Cardiac atrium fibroblast (primary cell): ENCODE results near the gene PTPRN. TPM values are rescaled to one million over a fixed set of nuclear protein-coding genes. Genes with fewer than 3 reads are reported as not detected.

Source experiments
- total RNA-seq: library from RNA; depleted of rRNA; stranded (reverse); fragments of >200 nt; gene quantifications from 2 replicates; pipeline ENCODE4 v1.2.3, GENCODE V29; 2015

PTPRN gene
- total RNA-seq = 0.36 and 1.9 TPM in 2 replicates

DNA sequence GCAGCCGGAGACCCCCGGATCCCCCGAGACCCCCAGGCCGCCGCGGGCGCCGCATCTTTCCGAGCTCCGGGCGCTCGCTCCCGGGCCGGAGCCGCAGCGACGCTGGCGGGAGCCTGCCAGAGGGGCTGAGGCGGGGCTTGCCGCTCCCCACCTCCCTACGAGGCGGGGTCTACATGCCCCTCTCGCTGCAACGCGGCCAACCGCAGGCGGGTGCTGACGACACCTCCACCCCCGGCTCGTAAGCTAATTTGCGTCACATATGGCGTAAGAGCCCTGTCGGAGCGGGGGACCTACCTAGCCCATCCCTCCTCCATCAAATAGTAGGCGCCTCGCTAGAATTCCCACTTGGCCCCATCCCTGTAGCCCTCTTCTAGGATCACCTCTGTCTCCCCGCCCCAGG, at the start of gene PTPRN:
PTPRN (minus strand) TSS at position 124 of the 400 bp plus-strand sequence; CDS start at position 55, 69 bp downstream.

DNA sequence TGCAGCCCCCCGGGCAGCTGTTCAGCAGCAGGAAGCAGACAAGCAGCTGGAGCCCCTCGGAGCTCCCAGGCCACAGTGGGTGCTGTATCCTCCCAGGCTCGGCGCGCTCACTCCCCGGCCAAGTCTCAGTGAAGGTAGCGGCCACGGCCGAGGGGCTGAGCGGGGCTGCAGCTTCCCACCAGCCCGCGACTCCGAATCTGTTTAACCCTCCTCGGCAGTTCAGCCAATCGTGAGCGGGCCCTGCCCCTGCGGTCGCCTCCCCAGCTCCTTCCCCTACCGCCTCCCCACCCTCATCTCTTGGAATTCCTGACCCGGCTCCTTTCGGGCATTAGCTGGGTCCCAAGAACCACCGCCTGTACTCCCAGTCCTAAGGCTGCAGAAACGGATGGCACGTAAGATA, 23.3 kb upstream of the PTPRN start, which contains the start of gene RESP18:
RESP18 (minus strand) TSS at position 203 of the 400 bp plus-strand sequence.

DNA sequence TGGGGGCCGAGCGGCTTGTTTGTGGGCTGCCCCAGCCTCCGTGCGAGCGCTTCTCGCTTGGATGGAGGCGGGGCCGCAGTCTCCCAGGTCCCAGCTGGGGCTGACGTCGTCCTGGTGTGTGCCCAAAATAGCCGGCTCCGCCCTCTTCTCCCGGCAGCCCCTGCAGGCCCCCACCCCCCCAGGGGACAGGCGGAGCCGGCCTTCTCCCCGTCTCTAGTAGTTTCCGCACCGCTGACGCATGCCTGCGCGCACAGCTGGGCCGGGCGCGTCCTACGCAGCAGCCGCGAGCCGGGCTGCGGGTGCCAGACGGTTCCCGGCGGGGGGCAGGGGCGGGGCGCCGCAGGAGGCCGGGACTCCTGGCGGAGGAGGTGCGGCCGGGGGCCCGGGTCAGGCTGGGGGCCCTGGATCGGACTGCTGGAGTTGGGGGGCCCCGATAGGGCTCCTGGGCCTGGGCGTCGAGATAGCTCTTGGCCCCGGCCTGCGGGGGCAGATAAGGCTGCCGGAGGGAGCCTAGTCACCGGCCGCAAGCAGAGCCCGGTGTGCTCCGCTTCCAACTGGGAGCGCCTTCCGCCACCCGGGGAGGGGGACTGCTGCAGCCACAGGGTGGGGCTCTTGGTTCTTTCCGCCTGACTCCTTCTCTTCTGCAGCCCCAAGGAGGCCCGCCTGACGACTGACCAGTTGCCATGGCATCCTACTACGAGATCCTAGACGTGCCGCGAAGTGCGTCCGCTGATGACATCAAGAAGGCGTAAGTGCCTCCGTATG, 29.9 kb downstream of the PTPRN start, which contains the start of gene DNAJB2:
DNAJB2 (plus strand) TSS at position 216 of the 765 bp plus-strand sequence; CDS start at position 684, 468 bp downstream.

DNA sequence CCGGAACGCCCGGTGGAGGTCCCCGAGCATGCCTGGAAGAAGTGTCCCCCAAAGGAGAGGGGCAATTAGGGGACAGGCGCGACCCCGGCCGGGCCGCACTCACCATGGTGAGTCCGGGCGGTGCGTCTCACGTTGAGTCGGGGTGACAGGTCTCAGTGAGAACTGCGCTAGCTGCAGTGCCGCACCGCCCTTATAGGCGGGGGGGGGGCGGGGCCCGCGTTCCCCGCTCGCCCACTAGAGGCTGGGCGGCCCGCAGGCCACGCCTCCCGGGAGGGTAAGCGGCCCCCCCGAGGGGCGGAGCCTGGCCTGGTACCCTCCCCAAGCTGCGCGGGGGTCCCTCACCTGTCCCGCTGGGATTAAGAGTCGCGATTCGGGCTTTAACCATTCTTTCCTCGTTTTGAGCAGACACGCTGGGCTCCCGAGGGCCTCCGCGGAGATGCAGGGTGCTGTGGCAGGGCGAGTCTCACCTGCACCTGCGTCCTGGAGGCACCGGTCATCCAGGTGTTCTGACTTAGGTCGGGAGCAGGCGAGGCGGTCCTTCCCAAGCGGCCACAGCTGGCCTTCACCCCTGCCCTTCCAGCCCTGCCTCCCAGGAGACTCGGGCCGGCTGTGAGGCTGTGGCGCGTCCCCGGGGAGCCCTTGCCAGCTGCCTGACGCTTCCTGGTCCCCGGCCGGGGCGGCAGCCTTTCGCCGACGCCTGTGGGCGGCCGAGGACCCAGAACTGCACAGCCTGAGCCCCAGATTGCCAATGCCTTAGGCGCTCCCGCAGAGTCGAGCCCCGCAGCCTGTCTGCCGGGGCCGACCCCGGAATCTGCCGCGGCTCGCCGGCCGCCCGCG, 55.2 kb downstream of the PTPRN start, which contains the start of gene TUBA4A:
TUBA4A (minus strand) TSS at position 166 of the 837 bp plus-strand sequence; CDS start at position 106, 60 bp downstream.

DNA sequence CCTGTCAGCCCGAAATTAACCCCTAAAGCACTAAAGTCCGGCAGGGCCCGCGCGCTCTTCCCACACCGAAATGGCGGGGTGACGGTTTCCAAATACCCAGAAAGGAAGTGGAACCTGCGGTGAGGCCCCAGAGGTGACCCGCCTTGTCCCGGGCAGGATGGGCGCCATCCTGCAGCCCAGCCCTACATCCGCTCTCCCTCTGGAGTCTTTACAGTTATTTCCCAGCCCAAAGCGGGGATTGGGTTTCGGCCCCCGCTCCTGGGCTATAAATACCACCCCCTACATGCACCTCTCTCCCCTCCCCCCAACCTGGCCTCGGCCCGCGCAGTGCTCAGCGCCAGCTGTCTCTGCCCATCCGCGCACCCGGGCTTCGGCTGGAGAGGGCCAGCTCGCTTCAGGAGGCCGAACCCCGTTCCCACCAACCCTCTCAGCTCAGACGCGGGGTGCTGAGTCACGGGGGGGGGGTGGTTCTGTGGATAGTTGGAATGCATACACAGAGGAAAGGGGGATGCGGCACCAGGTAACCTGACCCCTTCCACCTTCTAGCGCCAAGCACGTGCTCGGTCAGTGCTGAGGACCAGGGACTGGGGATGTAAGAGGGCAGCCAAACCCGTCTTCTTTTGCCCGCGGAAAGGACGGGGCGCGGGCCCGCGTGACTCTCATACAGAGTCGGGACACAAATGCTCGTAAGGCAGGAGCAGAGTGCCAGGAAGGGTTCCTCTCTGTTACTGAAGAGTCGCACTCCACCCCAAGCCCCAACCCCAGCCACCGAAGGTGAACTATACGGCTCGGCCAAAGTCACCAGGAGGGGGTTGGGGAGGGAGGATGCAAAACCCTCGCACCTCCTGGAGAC, 56.1 kb downstream of the PTPRN start, which contains the start of gene TUBA4B:
TUBA4B (plus strand) TSS at position 344 of the 853 bp plus-strand sequence; CDS start at position 509, 165 bp downstream.

DNA sequence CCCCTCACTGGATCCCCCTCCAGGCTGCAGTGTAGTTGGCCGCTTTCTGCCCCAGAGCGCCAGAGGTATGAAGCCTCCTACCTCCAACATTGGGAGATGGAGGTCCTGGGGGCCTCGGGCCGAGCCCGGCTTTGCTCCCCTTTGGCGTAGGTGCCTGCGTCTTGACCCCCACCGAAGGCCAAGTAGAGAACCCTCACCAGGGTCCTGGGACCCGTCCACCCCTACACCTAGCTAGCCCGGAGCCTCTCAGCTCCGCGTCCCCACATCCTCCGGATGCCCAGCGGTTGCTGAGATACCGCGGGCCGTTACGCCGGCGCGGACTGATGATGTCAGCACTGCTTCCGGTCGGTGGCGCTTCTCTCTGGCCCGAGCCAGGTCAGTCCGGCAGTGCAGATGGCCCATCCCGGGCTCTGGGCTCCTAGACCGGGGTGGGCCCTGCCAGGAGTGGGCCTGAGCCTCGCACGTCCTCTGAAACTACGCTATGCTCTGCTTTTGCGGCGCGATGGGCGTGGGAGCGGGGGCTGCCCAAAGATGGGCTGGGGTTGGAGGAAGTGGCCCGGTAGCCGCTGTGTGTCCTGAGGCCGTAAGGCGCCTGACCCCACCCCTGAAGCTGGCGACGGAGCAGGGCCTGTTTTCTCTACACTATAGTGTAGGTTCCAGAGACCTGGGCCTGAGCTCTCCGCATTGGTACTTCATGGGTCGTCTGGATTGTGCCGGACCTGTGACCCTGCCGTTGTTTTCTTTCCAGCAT, 63.9 kb downstream of the PTPRN start, which contains the start of the genes GLB1L and STK16:
GLB1L (minus strand) TSS at position 297 of the 751 bp plus-strand sequence. CDS start 1,871 bp downstream, outside the sequence.
STK16 (plus strand) TSS at position 332 of the 751 bp plus-strand sequence. CDS start 521 bp downstream, outside the sequence.

Other genes starting within 250 kb of the PTPRN start
- gene IHH, start 248.5 kb downstream of the PTPRN start, total RNA-seq = under 0.01 TPM in 1 of 2 replicates, not detected in the other
- 13.5 and 21.2 TPM in 2 replicates for gene NHEJ1, start 148.6 kb downstream of the PTPRN start, total RNA-seq
- gene SLC23A3, start 139.4 kb downstream of the PTPRN start, total RNA-seq = 0.16 TPM in 1 of 2 replicates, not detected in the other
- gene CNPPD1, start 132.5 kb downstream of the PTPRN start, total RNA-seq = 16.1 and 32.9 TPM in 2 replicates
- 49.9 and 67.9 TPM in 2 replicates for gene RETREG2, start 131.1 kb downstream of the PTPRN start, total RNA-seq
- 17.0 and 32.6 TPM in 2 replicates for gene ZFAND2B, start 102.6 kb downstream of the PTPRN start, total RNA-seq
- gene ABCB6, start 90.4 kb downstream of the PTPRN start, total RNA-seq = 39.9 and 46.0 TPM in 2 replicates
- 57.6 and 109 TPM in 2 replicates for gene ATG9A, start 79.8 kb downstream of the PTPRN start, total RNA-seq
- gene ANKZF1, start 79.6 kb downstream of the PTPRN start, total RNA-seq = 45.8 and 58.7 TPM in 2 replicates
- 4.7 and 14.8 TPM in 2 replicates for gene GLB1L, start 64.0 kb downstream of the PTPRN start, total RNA-seq
- 11.2 and 17.3 TPM in 2 replicates for gene STK16, start 63.9 kb downstream of the PTPRN start, total RNA-seq
- gene TUBA4B, start 56.2 kb downstream of the PTPRN start, total RNA-seq = not detected in 2 replicates
- 16.4 and 39.2 TPM in 2 replicates for gene TUBA4A, start 55.5 kb downstream of the PTPRN start, total RNA-seq
- gene DNAJB2, start 30.0 kb downstream of the PTPRN start, total RNA-seq = 32.9 and 35.3 TPM in 2 replicates
- not detected in 2 replicates for gene RESP18, start 23.3 kb upstream of the PTPRN start, total RNA-seq
- gene DNPEP, start 78.5 kb upstream of the PTPRN start, total RNA-seq = 78.3 and 89.3 TPM in 2 replicates
- 0.32 TPM in 1 of 2 replicates, not detected in the other for gene DES, start 109.0 kb upstream of the PTPRN start, total RNA-seq
- gene SPEG, start 125.4 kb upstream of the PTPRN start, total RNA-seq = 5.2 and 6.8 TPM in 2 replicates
- 69.7 and 93.9 TPM in 2 replicates for gene GMPPA, start 189.5 kb upstream of the PTPRN start, total RNA-seq
- not detected in 2 replicates for gene ASIC4, start 205.1 kb upstream of the PTPRN start, total RNA-seq
- gene CHPF, start 234.4 kb upstream of the PTPRN start, total RNA-seq = 192 and 214 TPM in 2 replicates
- gene TMEM198, start 234.6 kb upstream of the PTPRN start, total RNA-seq = 5.4 and 5.8 TPM in 2 replicates